Fibroblast of lung (primary cell): Measurements from ENCODE around the gene MBNL1. TPM values are rescaled to one million over a fixed set of nuclear protein-coding genes. Genes with fewer than 3 reads are reported as not detected.

Source experiments
- DNase-seq, 2 donors: peaks; one replicate each; pipeline versions ENCODE4 v3.0.0 to v3.0.0-alpha.2; 2010; ENCODE audit warnings: low read depth in 2 of 2
- H2AFZ ChIP-seq: 2 replicates; pipeline ENCODE4 v1.5.1; 2012; ENCODE audit warnings: low read length, control low read depth, inconsistent platforms
- H3K27ac ChIP-seq: 2 replicates; pipeline ENCODE4 v1.5.1; 2011; ENCODE audit warnings: low read length, control low read depth; ENCODE audit not compliant: insufficient read depth
- H3K27me3 ChIP-seq: 2 replicates; pipeline ENCODE4 v1.5.1; 2011; ENCODE audit warnings: mild to moderate bottlenecking, low read length; ENCODE audit not compliant: control insufficient read depth, insufficient read depth
- H3K36me3 ChIP-seq: 2 replicates; pipeline ENCODE4 v1.5.1; 2011; ENCODE audit warnings: low read length; ENCODE audit not compliant: control insufficient read depth, insufficient read depth
- H3K4me1 ChIP-seq: 2 replicates; pipeline ENCODE4 v1.5.1; 2011; ENCODE audit warnings: low read length; ENCODE audit not compliant: control insufficient read depth, insufficient read depth; ENCODE audit errors: extremely low read depth
- H3K4me2 ChIP-seq: 2 replicates; pipeline ENCODE4 v1.5.1; 2011; ENCODE audit warnings: low read length, control low read depth; ENCODE audit not compliant: insufficient read depth; ENCODE audit errors: extremely low read depth
- H3K4me3 ChIP-seq, 4 experiments: fragments of 200-600 bp in 1 of 4; sonication (generic) in 1 of 4; replicated peaks in 1 of 4; 2 replicates each; pipeline ENCODE4 v1.5.1; 2011 to 2016; ENCODE audit warnings: low read length in 4 of 4, low read depth in 3 of 4, mild to moderate bottlenecking in 3 of 4, control low read depth in 2 of 4, inconsistent platforms in 1 of 4, mixed read lengths in 1 of 4; ENCODE audit not compliant: insufficient read depth in 1 of 4; ENCODE audit errors: control extremely low read depth in 1 of 4
- H3K79me2 ChIP-seq: 2 replicates; pipeline ENCODE4 v1.5.1; 2012; ENCODE audit warnings: mild to moderate bottlenecking, low read length, inconsistent platforms; ENCODE audit not compliant: control insufficient read depth, insufficient read depth
- H3K9ac ChIP-seq: 2 replicates; pipeline ENCODE4 v1.5.1; 2011; ENCODE audit warnings: mild to moderate bottlenecking, low read length, control low read depth; ENCODE audit not compliant: insufficient read depth
- H3K9me3 ChIP-seq: 2 replicates; pipeline ENCODE4 v1.5.1; 2012; ENCODE audit warnings: low read depth, low read length; ENCODE audit not compliant: control insufficient read depth, insufficient read depth
- H4K20me1 ChIP-seq: 2 replicates; pipeline ENCODE4 v1.5.1; 2011; ENCODE audit warnings: low read length; ENCODE audit not compliant: control insufficient read depth, insufficient read depth; ENCODE audit errors: extremely low read depth
- EZH2 ChIP-seq: IDR thresholded peaks from 2 replicates; pipeline ENCODE4 v1.5.1; 2012; ENCODE audit warnings: low read length, control low read depth, mild to moderate bottlenecking; ENCODE audit errors: missing control alignments
- polyA plus RNA-seq, 2 donors: library from polyadenylated mRNA; depleted of rRNA in 1 of 2; stranded (reverse) in 1 of 2; unstranded in 1 of 2; fragments of >200 nt; gene quantifications; 2 replicates each; pipeline ENCODE4 v1.2.1, GENCODE V29; 2011 to 2012; ENCODE audit warnings: missing spikeins in 1 of 2
- total RNA-seq: library from RNA; depleted of rRNA; stranded (reverse); fragments of >200 nt; gene quantifications from 2 replicates; pipeline ENCODE4 v1.2.1, GENCODE V29; 2014
- TF ChIP-seq, protein P1 (sequence below), 2 donors: IDR thresholded peaks in 1 of 2; conservative IDR thresholded peaks in 1 of 2; 1 replicate in 1 of 2; 2 replicates in 1 of 2; pipeline ENCODE4 v1.5.1; 2011 to 2012; ENCODE audit warnings: low read length in 2 of 2, control low read depth in 1 of 2, inconsistent platforms in 1 of 2, low read depth in 1 of 2, mild to moderate bottlenecking in 1 of 2

MBNL1 gene
- total and polyA plus RNA-seq, 2 donors (not counting 1 experiment from before 2014, with no cell fraction given) = 150 to 213 TPM

GRCh38 chr3:152283492-152284381 is 15.0 kb downstream of the MBNL1 start:
- TF ChIP-seq, protein P1, sequence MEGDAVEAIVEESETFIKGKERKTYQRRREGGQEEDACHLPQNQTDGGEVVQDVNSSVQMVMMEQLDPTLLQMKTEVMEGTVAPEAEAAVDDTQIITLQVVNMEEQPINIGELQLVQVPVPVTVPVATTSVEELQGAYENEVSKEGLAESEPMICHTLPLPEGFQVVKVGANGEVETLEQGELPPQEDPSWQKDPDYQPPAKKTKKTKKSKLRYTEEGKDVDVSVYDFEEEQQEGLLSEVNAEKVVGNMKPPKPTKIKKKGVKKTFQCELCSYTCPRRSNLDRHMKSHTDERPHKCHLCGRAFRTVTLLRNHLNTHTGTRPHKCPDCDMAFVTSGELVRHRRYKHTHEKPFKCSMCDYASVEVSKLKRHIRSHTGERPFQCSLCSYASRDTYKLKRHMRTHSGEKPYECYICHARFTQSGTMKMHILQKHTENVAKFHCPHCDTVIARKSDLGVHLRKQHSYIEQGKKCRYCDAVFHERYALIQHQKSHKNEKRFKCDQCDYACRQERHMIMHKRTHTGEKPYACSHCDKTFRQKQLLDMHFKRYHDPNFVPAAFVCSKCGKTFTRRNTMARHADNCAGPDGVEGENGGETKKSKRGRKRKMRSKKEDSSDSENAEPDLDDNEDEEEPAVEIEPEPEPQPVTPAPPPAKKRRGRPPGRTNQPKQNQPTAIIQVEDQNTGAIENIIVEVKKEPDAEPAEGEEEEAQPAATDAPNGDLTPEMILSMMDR (conservative IDR thresholded peaks at IDR 0.05 in 1 of 2, IDR thresholded peaks at IDR 0.05 in 1 of 2; ENCODE audit: low read depth in 1 of 2, low read length in 2 of 2) = no peak
- no peak for TF ChIP-seq EZH2
- no peaks in the 10 kb centered on the region for H4K20me1 ChIP-seq

DNA sequence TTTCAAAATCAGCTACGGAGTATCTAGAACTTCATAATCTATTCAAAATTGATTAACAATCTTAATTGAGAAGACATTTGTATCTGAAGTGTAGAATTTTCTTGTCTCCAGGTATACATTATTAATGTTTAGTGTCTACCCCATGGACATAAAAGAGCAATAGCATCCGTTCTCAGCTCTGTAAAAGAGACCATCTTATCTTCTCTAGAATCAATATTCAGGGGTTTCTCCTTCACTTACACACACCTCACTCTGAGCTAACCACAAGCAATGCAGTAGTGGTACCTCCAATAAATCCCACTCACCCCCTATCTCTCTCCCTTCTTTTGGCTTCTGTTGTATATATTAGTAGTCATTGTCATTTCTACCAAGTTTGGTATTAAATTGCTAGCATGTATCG is 16.2 kb downstream of the MBNL1 start:
- H3K27me3 ChIP-seq = no peaks in the 10 kb centered on the region
- no peak overlapping the region for H3K9ac ChIP-seq
- H3K36me3 ChIP-seq = no peaks in the 10 kb centered on the region
- peaks cover 95% of the 10 kb centered on the region for H3K79me2 ChIP-seq
- H3K27ac ChIP-seq = no peak overlapping the region
- no peak overlapping the region for H3K4me2 ChIP-seq
- H3K4me3 ChIP-seq = no peak overlapping the region
- peaks cover 2% of the 10 kb centered on the region for H3K4me1 ChIP-seq
- H2AFZ ChIP-seq = no peak overlapping the region
- no peak for DNase-seq
- no peaks in the 10 kb centered on the region for H3K9me3 ChIP-seq
- TF ChIP-seq EZH2 = no peak
- TF ChIP-seq, protein P1 (conservative IDR thresholded peaks at IDR 0.05 in 1 of 2, IDR thresholded peaks at IDR 0.05 in 1 of 2; ENCODE audit: low read depth in 1 of 2, low read length in 2 of 2) = no peak
- H4K20me1 ChIP-seq = no peaks in the 10 kb centered on the region

More at GRCh38 chr3:152283492-152284381, 15.0 kb downstream of the MBNL1 start:
- Histone ChIP-seq H3K27ac (no peak overlapping the region), H3K9me3 (no peaks in the 10 kb centered on the region), H3K4me1 (peaks cover 2% of the 10 kb centered on the region), H3K27me3 (no peaks in the 10 kb centered on the region), H3K36me3 (no peaks in the 10 kb centered on the region), H3K9ac (no peak overlapping the region), H3K4me3 (no peak overlapping the region), H2AFZ (no peak overlapping the region), H3K79me2 (peaks cover 95% of the 10 kb centered on the region), H3K4me2 (no peak overlapping the region)
- no peak for DNase-seq

GRCh38 chr3:152285509-152285908 is 16.8 kb downstream of the MBNL1 start:
- H3K36me3 ChIP-seq = no peaks in the 10 kb centered on the region
- H3K9me3 ChIP-seq = no peaks in the 10 kb centered on the region
- H3K4me1 ChIP-seq = peaks cover 4% of the 10 kb centered on the region
- no peak overlapping the region for H3K9ac ChIP-seq
- TF ChIP-seq, protein P1 (conservative IDR thresholded peaks at IDR 0.05 in 1 of 2, IDR thresholded peaks at IDR 0.05 in 1 of 2; ENCODE audit: low read depth in 1 of 2, low read length in 2 of 2) = no peak
- TF ChIP-seq EZH2 = no peak
- H3K4me3 ChIP-seq = no peak overlapping the region
- no peaks in the 10 kb centered on the region for H3K27me3 ChIP-seq
- H3K79me2 ChIP-seq = peaks cover 95% of the 10 kb centered on the region
- no peak overlapping the region for H3K27ac ChIP-seq
- DNase-seq = no peak
- no peak overlapping the region for H2AFZ ChIP-seq
- H4K20me1 ChIP-seq = no peaks in the 10 kb centered on the region
- no peak overlapping the region for H3K4me2 ChIP-seq
